Astrocyte of the spinal cord (primary cell): Measurements from ENCODE around the gene PHACTR4.
A peak's percentile ranks its signal among the peaks of the same experiment; 100 is the strongest.

Source experiments
- DNase-seq: peaks from one replicate; pipeline ENCODE4 v3.0.0; 2011; ENCODE audit warnings: low read depth, low spot score
- H3K4me3 ChIP-seq: 2 replicates; pipeline ENCODE4 v1.5.1; 2011; ENCODE audit warnings: low read depth, mild to moderate bottlenecking, low read length, moderate library complexity
- CTCF ChIP-seq: IDR thresholded peaks from 2 replicates; pipeline ENCODE4 v1.5.1; 2012; ENCODE audit warnings: low read depth, mild to moderate bottlenecking, low read length, inconsistent platforms
- in situ Hi-C: cut with HindIII; loops from 2 replicates; pipeline ENCODE4 v1.10.0; 2017; ENCODE audit warnings: low sequenced_read_pairs

PHACTR4 gene

GRCh38 chr1:28506907-28507246 is 137.3 kb downstream of the PHACTR4 start:
- in situ Hi-C loops = no loop called here
- TF ChIP-seq CTCF = no peak
- DNase-seq = no peak
- peak overlapping the region; percentile 97 for H3K4me3 ChIP-seq

- no peak for TF ChIP-seq CTCF
- DNase-seq = peak; percentile 13
- in situ Hi-C loops = no loop called here
- peak overlapping the region; percentile 97 for H3K4me3 ChIP-seq
These were observed 137.7 kb downstream of the PHACTR4 start for GRCh38 chr1:28507247-28507645.

- no peak for TF ChIP-seq CTCF
- H3K4me3 ChIP-seq = peak overlapping the region; percentile 97
- in situ Hi-C loops = no loop called here
- DNase-seq = no peak
These were observed 138.3 kb downstream of the PHACTR4 start for GRCh38 chr1:28507646-28508434.

- no peak for DNase-seq
These were observed 138.9 kb downstream of the PHACTR4 start for GRCh38 chr1:28508435-28508754.

GRCh38 chr1:28509705-28510272 is 140.2 kb downstream of the PHACTR4 start:
- no peak for TF ChIP-seq CTCF
- in situ Hi-C loops = no loop called here
- H3K4me3 ChIP-seq = peak overlapping the region; percentile 97
- peak; percentile 24 for DNase-seq

More at GRCh38 chr1:28508435-28508754, 138.9 kb downstream of the PHACTR4 start:
- in situ Hi-C loops = no loop called here
- no peak for TF ChIP-seq CTCF
- peak overlapping the region; percentile 97 for H3K4me3 ChIP-seq

GRCh38 chr1:28510273-28510969 is 140.9 kb downstream of the PHACTR4 start:
- in situ Hi-C loops = no loop called here
- peak overlapping the region; percentile 97 for H3K4me3 ChIP-seq
- DNase-seq = peak; percentile 48
- TF ChIP-seq CTCF = no peak
